ENCODE data around the gene CHERP.
"Not testable (repeated sequence)": the region's sequence is repeated elsewhere in the genome, so short reads cannot be mapped to it uniquely, and the experiment has no call there.

Gene CHERP

GRCh38 chr19:16575861-16576689, 33.8 kb upstream of the CHERP start:
- no peak for DNase-seq

- DNase-seq = no peak
Measured at GRCh38 chr19:16575282-16575681, 33.0 kb upstream of the CHERP start.

GRCh38 chr19:16573925-16574324, 31.7 kb upstream of the CHERP start:
- DNase-seq = no peak

- DNase-seq = no peak
Measured at GRCh38 chr19:16573296-16573695, 31.1 kb upstream of the CHERP start.

- peak; percentile 84 for DNase-seq
Measured at GRCh38 chr19:16572332-16573211, 30.3 kb upstream of the CHERP start, which contains the start of gene SLC35E1. SLC35E1 (minus strand) TSS chr19:16572415; CDS start chr19:16572364, 51 bp downstream.

- no peak for DNase-seq
Measured at GRCh38 chr19:16571822-16572331, 29.6 kb upstream of the CHERP start.

GRCh38 chr19:16571283-16571682, 29.0 kb upstream of the CHERP start:
- no peak for DNase-seq

GRCh38 chr19:16569609-16570320, 27.5 kb upstream of the CHERP start:
- DNase-seq = no peak

- no peak for DNase-seq
Measured at GRCh38 chr19:16566702-16567101, 24.5 kb upstream of the CHERP start.

GRCh38 chr19:16566161-16566560, 23.9 kb upstream of the CHERP start:
- peak; percentile 54 for DNase-seq

- DNase-seq = no peak
Measured at GRCh38 chr19:16564842-16565241, 22.6 kb upstream of the CHERP start.

- DNase-seq = no peak
Measured at GRCh38 chr19:16562608-16563025, 20.4 kb upstream of the CHERP start.

- DNase-seq = no peak
Measured at GRCh38 chr19:16561382-16561781, 19.1 kb upstream of the CHERP start.

GRCh38 chr19:16559780-16560276, 17.6 kb upstream of the CHERP start:
- DNase-seq = no peak

GRCh38 chr19:16554776-16555175, 12.5 kb upstream of the CHERP start:
- DNase-seq = no peak

- not testable (repeated sequence) for DNase-seq
Measured at GRCh38 chr19:16551902-16552301, 9.7 kb upstream of the CHERP start.

GRCh38 chr19:16548956-16549355, 6.7 kb upstream of the CHERP start:
- no peak for DNase-seq

- DNase-seq = no peak
Measured at GRCh38 chr19:16544473-16545231, 2.4 kb upstream of the CHERP start.

GRCh38 chr19:16543734-16544133, 1.5 kb upstream of the CHERP start:
- DNase-seq = not testable (repeated sequence)

- no peak for DNase-seq
Measured at GRCh38 chr19:16542910-16543472, 754 bp upstream of the CHERP start.

GRCh38 chr19:16541526-16542044, 652 bp downstream of the CHERP start:
- no peak for DNase-seq
